ENCODE data around the gene PPP2R5C. TPM values are rescaled to one million over a fixed set of nuclear protein-coding genes. Genes with fewer than 3 reads are reported as not detected.

Gene PPP2R5C
- total RNA-seq, 4 donors from 2014 or later = 66.2 to 211 (median 116) TPM

GRCh38 chr14:101955695-101956161, 194.2 kb downstream of the PPP2R5C start:
- no peak for DNase-seq
- in situ Hi-C loops (cut with MboI; ENCODE audit: low pct_ligation_motif_present in 1 of 4, low pct_unique_long_range_greater_than_20kb in 1 of 4, low sequenced_read_pairs in 3 of 4) = loop anchor here in 1 of 4 donors (25.0 kb wide), 1 partner anchor 357 kb away; the partner anchor contains the start of genes MOK and ZNF839
- intact Hi-C loops (cut with DNase I; ENCODE audit: low total_unique reads) = no loop called here

GRCh38 chr14:101956179-101956885, 194.8 kb downstream of the PPP2R5C start:
- Histone ChIP-seq H3K4me1 (peaks cover 0 to 4% (median 2%) of the 10 kb centered on the region in 4 donors), H3K4me3 (no peak overlapping the region), H3K9me3 (no peaks in the 10 kb centered on the region), H3K27me3 (no peaks in the 10 kb centered on the region), H3K36me3 (no peaks in the 10 kb centered on the region), H3K27ac (no peak overlapping the region)
- in situ Hi-C loops (cut with MboI; ENCODE audit: low pct_ligation_motif_present in 1 of 4, low pct_unique_long_range_greater_than_20kb in 1 of 4, low sequenced_read_pairs in 3 of 4) = loop anchor here in 1 of 4 donors (25.0 kb wide), 1 partner anchor 356 kb away; the partner anchor contains the start of genes MOK and ZNF839
- TF ChIP-seq CTCF (IDR thresholded peaks at IDR 0.05) = no peak
- no peak for TF ChIP-seq POLR2A (IDR thresholded peaks at IDR 0.05)
- TF ChIP-seq EP300 (IDR thresholded peaks at IDR 0.05; ENCODE audit: low read depth) = no peak
- no peak for TF ChIP-seq POLR2AphosphoS5 (IDR thresholded peaks at IDR 0.05)
- DNase-seq = no peak
- 86 to 87% methylated on average over 3 to 25 of the region's 25 CpGs for WGBS, 2 donors (ENCODE audit: low coverage in 1 of 2)
- intact Hi-C loops (cut with DNase I; ENCODE audit: low total_unique reads) = no loop called here

More at GRCh38 chr14:101955695-101956161, 194.2 kb downstream of the PPP2R5C start:
- H3K27ac ChIP-seq = no peak overlapping the region
- no peaks in the 10 kb centered on the region for H3K4me1 ChIP-seq
- H3K27me3 ChIP-seq = no peaks in the 10 kb centered on the region
- 69 to 88% methylated on average over 3 to 34 of the region's 34 CpGs for WGBS, 2 donors (ENCODE audit: low coverage in 1 of 2)
- no peaks in the 10 kb centered on the region for H3K36me3 ChIP-seq
- no peaks in the 10 kb centered on the region for H3K9me3 ChIP-seq
- TF ChIP-seq POLR2AphosphoS5 (IDR thresholded peaks at IDR 0.05) = no peak
- no peak for TF ChIP-seq POLR2A (IDR thresholded peaks at IDR 0.05)
- TF ChIP-seq EP300 (IDR thresholded peaks at IDR 0.05; ENCODE audit: low read depth) = no peak
- no peak for TF ChIP-seq CTCF (IDR thresholded peaks at IDR 0.05)
- H3K4me3 ChIP-seq = no peak overlapping the region

GRCh38 chr14:101957406-101958234, 196.1 kb downstream of the PPP2R5C start:
- no peaks in the 10 kb centered on the region for H3K36me3 ChIP-seq
- no peaks in the 10 kb centered on the region for H3K27me3 ChIP-seq
- no peaks in the 10 kb centered on the region for H3K9me3 ChIP-seq
- no peak overlapping the region for H3K4me3 ChIP-seq
- 67 to 82% methylated on average over 3 to 13 of the region's 13 CpGs for WGBS, 2 donors (ENCODE audit: low coverage in 1 of 2)
- TF ChIP-seq POLR2AphosphoS5 (IDR thresholded peaks at IDR 0.05) (no peak), EP300 (IDR thresholded peaks at IDR 0.05; ENCODE audit: low read depth) (no peak), POLR2A (IDR thresholded peaks at IDR 0.05) (no peak), CTCF (IDR thresholded peaks at IDR 0.05) (no peak)
- peaks cover 0 to 13% (median 4%) of the 10 kb centered on the region in 4 donors for H3K4me1 ChIP-seq
- in situ Hi-C loops (cut with MboI; ENCODE audit: low pct_ligation_motif_present in 1 of 4, low pct_unique_long_range_greater_than_20kb in 1 of 4, low sequenced_read_pairs in 3 of 4) (loop anchor here in 1 of 4 donors (25.0 kb wide), 1 partner anchor 355 kb away; the partner anchor contains the start of genes MOK and ZNF839), intact Hi-C loops (cut with DNase I; ENCODE audit: low total_unique reads) (no loop called here)
- H3K27ac ChIP-seq = no peak overlapping the region
- no peak for DNase-seq

Measured in transverse colon (tissue), 4 donors.